Heart right ventricle (tissue), 16 donors: ENCODE results near the gene FGF22. TPM values are rescaled to one million over a fixed set of nuclear protein-coding genes. Genes with fewer than 3 reads are reported as not detected.
A peak's percentile ranks its signal among the peaks of the same experiment; 100 is the strongest.

Source experiments
- ATAC-seq, 8 donors: fragments of 200-7000 bp; cut with Tn5 transposase; one replicate each; pipeline ENCODE4 v1.9.1; 2020; ENCODE audit warnings: mild to moderate bottlenecking in 8 of 8, moderate library complexity in 8 of 8, moderate number of reproducible peaks in 1 of 8
- DNase-seq, 2 donors: peaks; one replicate each; pipeline ENCODE4 v3.0.0-alpha.2; 2020
- H3K27ac ChIP-seq, 10 donors: fragments of 200-600 bp; sonication (generic) in 2 of 10; one replicate each; pipeline versions ENCODE4 v1.5.0 to v1.8.0; 2020 to 2022; ENCODE audit warnings: mild to moderate bottlenecking in 3 of 10
- H3K27me3 ChIP-seq, 7 donors: fragments of 200-600 bp; one replicate each; pipeline ENCODE4 v1.8.0; 2021 to 2022; ENCODE audit warnings: mild to moderate bottlenecking in 2 of 7
- H3K36me3 ChIP-seq, 9 donors: fragments of 200-600 bp; sonication (generic) in 1 of 9; one replicate each; pipeline versions ENCODE4 v1.5.0 to v1.8.0; 2020 to 2022; ENCODE audit warnings: mild to moderate bottlenecking in 2 of 9
- H3K4me1 ChIP-seq, 9 donors: fragments of 200-600 bp; sonication (generic) in 1 of 9; one replicate each; pipeline versions ENCODE4 v1.5.0 to v1.8.0; 2020 to 2022; ENCODE audit warnings: mild to moderate bottlenecking in 4 of 9
- H3K4me3 ChIP-seq, 10 donors: fragments of 200-600 bp; sonication (generic) in 2 of 10; one replicate each; pipeline versions ENCODE4 v1.5.0 to v1.8.0; 2020 to 2022; ENCODE audit warnings: mild to moderate bottlenecking in 7 of 10, moderate library complexity in 2 of 10
- H3K9me3 ChIP-seq, 11 donors: fragments of 200-600 bp in 10 of 11; sonication (generic) in 2 of 11; one replicate each; pipeline versions ENCODE4 v1.5.0 to v1.8.0; 2013 to 2022; ENCODE audit warnings: mild to moderate bottlenecking in 2 of 11, control low read depth in 1 of 11, moderate library complexity in 1 of 11
- CTCF ChIP-seq, 9 donors: fragments of 200-600 bp; sonication (generic) in 2 of 9; IDR thresholded peaks; one replicate each; pipeline versions ENCODE4 v1.5.0 to v1.8.0; 2021 to 2022; ENCODE audit warnings: antibody characterized with exemption in 9 of 9, mild to moderate bottlenecking in 5 of 9, moderate library complexity in 1 of 9
- WGBS, 2 donors: extraction: QIAGEN DNeasy Blood & Tissue Kit; methylation state at CpG; one replicate each; pipeline ENCODE4 v1.1.7; 2013; ENCODE audit warnings: inconsistent platforms in 1 of 2; 5-methylcytosine and 5-hydroxymethylcytosine counted together
- intact Hi-C, 10 donors: fragments of 100-400 bp; cut with DNase I; formaldehyde crosslinking; loops; one replicate each; pipeline versions ENCODE4 v1.11.1 to v1.14.2; 2022
- polyA plus RNA-seq, 2 donors: library from polyadenylated mRNA; stranded (reverse); fragments of 200-250 nt; gene quantifications; one replicate each; pipeline ENCODE4 v1.2.3, GENCODE V29; 2013
- total RNA-seq, 10 donors: library from RNA; stranded (reverse); fragmentation: NEBNext Ultra II Directional in 3 of 10; extraction: Animal tissue kit (Norgen Biotek cat#: 25700) in 3 of 10; gene quantifications; one replicate each; pipeline versions ENCODE4 v1.2.1 to v1.2.4, GENCODE V29; 2021 to 2023
- donor health status: Arrhythmogenic right ventricular cardiomyopathy.
- donor health status: ischemic (EF 13 %, LVEDD 7.1; RV severe dilation, severe dysfunction).
- donor health status: healthy with polysubstance abuse.
- donor health status: DM: no; HTN: yes; CAD: no.
- donor health status: DM: no; HTN: no; CAD: no.
- donor health status: ischemic (EF 25% LVEDD 6.9; RV normal size, moderate dysfunction).
- donor health status: ischemic (EF 25% LVEDD 5.7; RV mildly dilated, moderate dysfunction).
- donor health status: healthy.
- donor health status: DM: yes; HTN: yes; CAD: no.
- donor health status: Ischemic cardiomyopathy.
- donor health status: ischemic (EF 35%, LVEDD 5.7; RV mildly dilated, moderate dysfunction).
- donor health status: nonischemic (EF 11% LVEDD 7.7; RV severe dilation, severe dysfunction).
- donor health status: DM: yes; HTN: yes; CAD: no.
- donor health status: PGD.
- donor health status: ischemic (EF 29% LVEDD 5.4; RV normal size, mild dysfunction).
- donor health status: nonischemic (EF 23%, LVEDD 6.1; RV moderate dilation, normal function).

The FGF22 gene
- total and polyA plus RNA-seq, 12 donors = 0.16 to 0.44 (median 0.30) TPM; not detected in 5

DNA sequence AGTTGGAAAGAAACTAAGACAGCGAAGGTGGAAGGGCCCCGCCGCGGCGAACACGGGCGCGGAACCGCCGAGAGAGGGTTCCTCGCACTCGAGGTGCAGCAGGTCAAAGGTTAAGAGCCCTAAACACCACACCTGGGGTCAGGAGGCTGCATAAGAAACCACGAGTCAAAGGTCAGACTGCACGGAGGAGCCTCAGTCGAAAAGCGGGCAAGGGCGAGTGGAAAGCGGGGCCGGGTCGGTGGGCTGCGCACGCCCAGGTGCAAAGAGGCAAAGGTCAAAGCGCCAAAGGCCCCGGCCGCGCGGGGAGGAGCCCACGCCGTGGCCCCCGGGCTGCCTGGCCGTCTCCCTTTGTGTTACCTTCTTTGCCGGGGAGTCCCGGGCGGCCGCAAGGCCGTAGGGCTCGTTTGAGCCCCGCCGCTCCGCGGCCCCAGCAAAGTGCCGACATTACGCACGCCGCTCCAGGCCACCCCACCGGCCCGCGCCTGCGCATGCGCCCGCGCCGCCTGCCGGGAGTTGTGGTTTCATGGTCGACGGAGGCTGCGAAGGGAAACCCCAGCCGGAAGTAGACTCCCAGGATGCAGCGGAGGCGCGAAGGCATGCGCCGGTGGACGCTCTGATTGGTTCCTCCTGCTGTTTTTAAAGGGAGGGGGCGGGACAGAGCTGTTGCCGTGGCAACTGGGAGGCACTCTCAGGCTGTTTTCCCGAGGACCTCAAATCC, 6.5 kb upstream of the FGF22 start, which contains the start of gene POLRMT:
POLRMT (minus strand) TSS at position 470 of the 718 bp plus-strand sequence; CDS start at position 445, 25 bp downstream.
- H3K36me3 ChIP-seq = peaks cover 0 to 29% (median 0%) of the 10 kb centered on the region in 9 donors
- H3K9me3 ChIP-seq = no peaks in the 10 kb centered on the region
- DNase-seq (peak; percentile 98), ATAC-seq (peak; percentile 92 to 98 (median 98))
- WGBS, 2 donors = 0% methylated on average over 57 to 67 of the region's 67 CpGs
- H3K4me1 ChIP-seq = peaks cover 15 to 34% (median 21%) of the 10 kb centered on the region in 9 donors
- H3K27me3 ChIP-seq = peaks cover 0 to 1% (median 0%) of the 10 kb centered on the region in 7 donors
- H3K4me3 ChIP-seq = peak within 1 kb of the TSS; percentile 82 to 99 (median 92)
- peak in 6 of 9 donors; percentile 8 to 51 (median 26) for TF ChIP-seq CTCF (IDR thresholded peaks at IDR 0.05)
- peak within 1 kb of the TSS in 9 of 10 donors; percentile 75 to 89 (median 83) for H3K27ac ChIP-seq
- intact Hi-C loops = loop anchor here in 2 of 10 donors (2.0 to 10.0 kb wide), 3 partner anchors 24 to 101 kb away; partner anchors contain the start of gene CDC34 (in 2 of the 2)

DNA sequence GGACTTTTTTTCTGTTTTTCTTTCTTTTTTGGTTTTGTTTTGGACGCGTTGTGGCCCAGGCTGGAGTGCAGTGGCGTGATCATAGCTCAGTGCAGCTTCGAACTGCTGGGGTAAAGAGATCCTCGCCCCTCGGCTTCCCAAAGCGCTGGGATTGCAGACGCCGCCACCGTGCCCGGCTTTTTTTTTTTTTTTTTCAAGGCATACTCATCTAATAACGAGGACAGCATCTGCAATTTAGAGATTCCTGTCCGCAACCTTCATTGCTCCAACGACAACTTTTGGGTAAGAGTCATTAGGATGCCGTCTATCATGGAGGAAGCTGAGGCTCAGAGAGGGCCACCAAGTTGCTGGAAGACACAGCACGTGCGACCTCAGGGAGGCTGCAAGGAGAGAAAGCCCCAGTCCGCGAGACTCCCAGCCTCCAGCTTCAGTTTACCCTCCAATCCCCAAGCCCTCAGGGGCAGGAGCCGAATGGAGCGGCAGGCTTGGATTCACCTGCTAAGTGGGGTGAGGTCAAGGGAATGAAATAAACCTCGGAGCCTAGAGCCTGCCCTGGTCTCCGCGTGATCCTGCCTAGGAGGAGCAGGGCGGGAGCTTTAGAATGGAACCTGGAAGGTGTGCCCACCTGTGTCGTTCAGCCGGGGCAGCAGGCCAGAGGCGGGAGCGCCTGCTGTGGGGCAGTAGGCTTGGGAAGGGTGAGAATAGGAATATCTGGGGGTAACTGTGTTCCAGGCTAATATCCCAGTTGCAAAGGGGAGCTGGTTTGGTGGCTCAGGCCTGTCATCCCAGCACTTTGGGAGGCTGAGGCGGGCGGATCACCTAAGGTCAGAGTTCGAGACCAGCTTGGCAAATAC, 5.7 kb upstream of the FGF22 start:
- WGBS, 2 donors = 26 to 29% methylated on average over 32 of the region's 32 CpGs
- no peak for DNase-seq
- Histone ChIP-seq H3K27ac (peak overlapping the region in 8 of 10 donors; percentile 29 to 85 (median 66)), H3K4me3 (peak overlapping the region; percentile 37 to 98 (median 90)), H3K36me3 (peaks cover 0 to 22% (median 0%) of the 10 kb centered on the region in 9 donors), H3K4me1 (peaks cover 16 to 42% (median 27%) of the 10 kb centered on the region in 9 donors), H3K27me3 (peaks cover 0 to 9% (median 0%) of the 10 kb centered on the region in 7 donors), H3K9me3 (no peaks in the 10 kb centered on the region)
- TF ChIP-seq CTCF (IDR thresholded peaks at IDR 0.05) = no peak
- intact Hi-C loops = loop anchor here in 2 of 10 donors (2.0 to 10.0 kb wide), 3 partner anchors 25 to 102 kb away; partner anchors contain the start of gene CDC34 (in 2 of the 2)
- peak in 4 of 8 donors; percentile 1 to 10 (median 1) for ATAC-seq

GRCh38 chr19:634975-635652, 4.6 kb upstream of the FGF22 start:
- peaks cover 0 to 14% (median 0%) of the 10 kb centered on the region in 9 donors for H3K36me3 ChIP-seq
- intact Hi-C loops = loop anchor here in 2 of 10 donors (5.0 to 10.0 kb wide), 2 partner anchors 100 to 103 kb away; partner anchors contain the start of gene CDC34 (in 2 of the 2)
- DNase-seq (no peak), ATAC-seq (no peak)
- WGBS, 2 donors = 88 to 90% methylated on average over 16 of the region's 16 CpGs
- H3K4me1 ChIP-seq = peaks cover 19 to 41% (median 31%) of the 10 kb centered on the region in 9 donors
- peaks cover 0 to 14% (median 0%) of the 10 kb centered on the region in 7 donors for H3K27me3 ChIP-seq
- TF ChIP-seq CTCF (IDR thresholded peaks at IDR 0.05) = no peak
- H3K9me3 ChIP-seq = no peaks in the 10 kb centered on the region
- no peak overlapping the region for H3K27ac ChIP-seq
- H3K4me3 ChIP-seq = no peak overlapping the region
